ENCODE data around the gene DGKD.

Gene DGKD

GRCh38 chr2:233338812-233339368 lies 15.4 kb upstream of the DGKD start:
- Histone ChIP-seq H3K4me1 (ENCODE audit: insufficient read depth, low read length) (no peaks in the 10 kb centered on the region), H3K79me2 (ENCODE audit: insufficient read depth, low read length) (no peaks in the 10 kb centered on the region), H3K27ac (ENCODE audit: low read length) (no peak overlapping the region), H3K4me2 (ENCODE audit: insufficient read depth, low read length) (no peak overlapping the region), H3K27me3 (ENCODE audit: insufficient read depth, low read length, poor library complexity) (no peaks in the 10 kb centered on the region), H4K20me1 (ENCODE audit: insufficient read depth, low read length) (no peaks in the 10 kb centered on the region), H3K9me3 (ENCODE audit: insufficient read depth, low read length, severe bottlenecking) (no peaks in the 10 kb centered on the region), H3K9ac (ENCODE audit: low read depth, low read length) (no peak overlapping the region), H3K4me3 (ENCODE audit: low read depth in 1 of 2, low read length in 2 of 2) (no peak overlapping the region), H3K36me3 (ENCODE audit: insufficient read depth, low read length) (no peaks in the 10 kb centered on the region), H2AFZ (ENCODE audit: low read depth, low read length) (no peak overlapping the region)
- no peak for ATAC-seq (ENCODE audit: insufficient read depth, low read depth)
- DNase-seq = no peak
- no peak for TF ChIP-seq EZH2 (IDR thresholded peaks at IDR 0.05; ENCODE audit: borderline replicate concordance, low read depth, low read length, severe bottlenecking)
- no peak for TF ChIP-seq CTCF (IDR thresholded peaks at IDR 0.05; ENCODE audit: borderline replicate concordance, extremely low read depth, low read length, poor library complexity, severe bottlenecking)

- H3K36me3 ChIP-seq (ENCODE audit: insufficient read depth, low read length) = no peaks in the 10 kb centered on the region
- TF ChIP-seq CTCF (IDR thresholded peaks at IDR 0.05; ENCODE audit: borderline replicate concordance, extremely low read depth, low read length, poor library complexity, severe bottlenecking) (no peak), EZH2 (IDR thresholded peaks at IDR 0.05; ENCODE audit: borderline replicate concordance, low read depth, low read length, severe bottlenecking) (no peak)
- DNase-seq (no peak), ATAC-seq (ENCODE audit: insufficient read depth, low read depth) (no peak)
- no peaks in the 10 kb centered on the region for H3K79me2 ChIP-seq (ENCODE audit: insufficient read depth, low read length)
- no peak overlapping the region for H3K27ac ChIP-seq (ENCODE audit: low read length)
- H3K9ac ChIP-seq (ENCODE audit: low read depth, low read length) = no peak overlapping the region
- H3K4me3 ChIP-seq (ENCODE audit: low read depth in 1 of 2, low read length in 2 of 2) = no peak overlapping the region
- no peaks in the 10 kb centered on the region for H3K4me1 ChIP-seq (ENCODE audit: insufficient read depth, low read length)
- H3K27me3 ChIP-seq (ENCODE audit: insufficient read depth, low read length, poor library complexity) = no peaks in the 10 kb centered on the region
- no peaks in the 10 kb centered on the region for H4K20me1 ChIP-seq (ENCODE audit: insufficient read depth, low read length)
- H2AFZ ChIP-seq (ENCODE audit: low read depth, low read length) = no peak overlapping the region
- no peak overlapping the region for H3K4me2 ChIP-seq (ENCODE audit: insufficient read depth, low read length)
- no peaks in the 10 kb centered on the region for H3K9me3 ChIP-seq (ENCODE audit: insufficient read depth, low read length, severe bottlenecking)
Observed at GRCh38 chr2:233339427-233339826, 14.9 kb upstream of the DGKD start.

GRCh38 chr2:233341296-233341695 lies 13.0 kb upstream of the DGKD start:
- Histone ChIP-seq H3K36me3 (ENCODE audit: insufficient read depth, low read length) (no peaks in the 10 kb centered on the region), H3K79me2 (ENCODE audit: insufficient read depth, low read length) (no peaks in the 10 kb centered on the region), H3K9ac (ENCODE audit: low read depth, low read length) (no peak overlapping the region), H3K27me3 (ENCODE audit: insufficient read depth, low read length, poor library complexity) (peaks cover 2% of the 10 kb centered on the region), H3K9me3 (ENCODE audit: insufficient read depth, low read length, severe bottlenecking) (no peaks in the 10 kb centered on the region), H3K4me1 (ENCODE audit: insufficient read depth, low read length) (no peaks in the 10 kb centered on the region), H2AFZ (ENCODE audit: low read depth, low read length) (no peak overlapping the region), H3K4me3 (ENCODE audit: low read depth in 1 of 2, low read length in 2 of 2) (no peak overlapping the region), H3K27ac (ENCODE audit: low read length) (no peak overlapping the region), H4K20me1 (ENCODE audit: insufficient read depth, low read length) (no peaks in the 10 kb centered on the region), H3K4me2 (ENCODE audit: insufficient read depth, low read length) (no peak overlapping the region)
- ATAC-seq (ENCODE audit: insufficient read depth, low read depth) = no peak
- no peak for DNase-seq
- no peak for TF ChIP-seq EZH2 (IDR thresholded peaks at IDR 0.05; ENCODE audit: borderline replicate concordance, low read depth, low read length, severe bottlenecking)
- TF ChIP-seq CTCF (IDR thresholded peaks at IDR 0.05; ENCODE audit: borderline replicate concordance, extremely low read depth, low read length, poor library complexity, severe bottlenecking) = no peak

GRCh38 chr2:233342301-233342700 lies 12.0 kb upstream of the DGKD start:
- Histone ChIP-seq H3K4me1 (ENCODE audit: insufficient read depth, low read length) (no peaks in the 10 kb centered on the region), H2AFZ (ENCODE audit: low read depth, low read length) (no peak overlapping the region), H3K9ac (ENCODE audit: low read depth, low read length) (no peak overlapping the region), H3K27me3 (ENCODE audit: insufficient read depth, low read length, poor library complexity) (peaks cover 3% of the 10 kb centered on the region), H3K27ac (ENCODE audit: low read length) (no peak overlapping the region), H3K9me3 (ENCODE audit: insufficient read depth, low read length, severe bottlenecking) (no peaks in the 10 kb centered on the region), H3K4me3 (ENCODE audit: low read depth in 1 of 2, low read length in 2 of 2) (no peak overlapping the region), H3K79me2 (ENCODE audit: insufficient read depth, low read length) (no peaks in the 10 kb centered on the region), H3K4me2 (ENCODE audit: insufficient read depth, low read length) (no peak overlapping the region), H4K20me1 (ENCODE audit: insufficient read depth, low read length) (no peaks in the 10 kb centered on the region), H3K36me3 (ENCODE audit: insufficient read depth, low read length) (no peaks in the 10 kb centered on the region)
- TF ChIP-seq EZH2 (IDR thresholded peaks at IDR 0.05; ENCODE audit: borderline replicate concordance, low read depth, low read length, severe bottlenecking) (no peak), CTCF (IDR thresholded peaks at IDR 0.05; ENCODE audit: borderline replicate concordance, extremely low read depth, low read length, poor library complexity, severe bottlenecking) (no peak)
- ATAC-seq (ENCODE audit: insufficient read depth, low read depth) = no peak
- no peak for DNase-seq
